Bronchial epithelial cell (primary cell): ENCODE data around the gene CYTH4. TPM values are rescaled to one million over a fixed set of nuclear protein-coding genes. Genes with fewer than 3 reads are reported as not detected.

ENCODE experiments used
- DNase-seq: peaks from one replicate; pipeline ENCODE4 v3.0.0-alpha.2; 2010; ENCODE audit warnings: low read depth
- FAIRE-seq: peaks from 2 replicates; lab custom pipeline; 2011; peaks lifted over from hg19 to GRCh38; lab: Jason Lieb, UNC
- H3K27me3 ChIP-seq: 2 replicates; pipeline ENCODE4 v1.5.1; 2011; ENCODE audit warnings: low read length; ENCODE audit not compliant: control insufficient read depth, insufficient read depth
- H3K36me3 ChIP-seq: 2 replicates; pipeline ENCODE4 v1.5.1; 2011; ENCODE audit warnings: low read length; ENCODE audit not compliant: control insufficient read depth, insufficient read depth
- H3K4me3 ChIP-seq: 2 replicates; pipeline ENCODE4 v1.5.1; 2011; ENCODE audit warnings: mild to moderate bottlenecking, low read depth, low read length, control low read depth
- total RNA-seq: library from RNA; depleted of rRNA; stranded (reverse); fragments of >200 nt; gene quantifications from 2 replicates; pipeline ENCODE4 v1.2.1, GENCODE V29; 2014
- TF ChIP-seq, protein P1 (sequence below): IDR thresholded peaks from 2 replicates; pipeline ENCODE4 v1.5.1; 2011; ENCODE audit warnings: mild to moderate bottlenecking, moderate library complexity, low read length, control low read depth, inconsistent platforms; ENCODE audit not compliant: insufficient read depth, severe bottlenecking

The CYTH4 gene
- total RNA-seq, 1 donor from 2014 or later = not detected

GRCh38 chr22:37242395-37242918, 39.9 kb upstream of the CYTH4 start:
- Histone ChIP-seq H3K4me3 (no peak overlapping the region), H3K27me3 (no peaks in the 10 kb centered on the region), H3K36me3 (peaks cover 3% of the 10 kb centered on the region)
- peak; percentile 67 for DNase-seq
- FAIRE-seq = no peak
- TF ChIP-seq, protein P1, sequence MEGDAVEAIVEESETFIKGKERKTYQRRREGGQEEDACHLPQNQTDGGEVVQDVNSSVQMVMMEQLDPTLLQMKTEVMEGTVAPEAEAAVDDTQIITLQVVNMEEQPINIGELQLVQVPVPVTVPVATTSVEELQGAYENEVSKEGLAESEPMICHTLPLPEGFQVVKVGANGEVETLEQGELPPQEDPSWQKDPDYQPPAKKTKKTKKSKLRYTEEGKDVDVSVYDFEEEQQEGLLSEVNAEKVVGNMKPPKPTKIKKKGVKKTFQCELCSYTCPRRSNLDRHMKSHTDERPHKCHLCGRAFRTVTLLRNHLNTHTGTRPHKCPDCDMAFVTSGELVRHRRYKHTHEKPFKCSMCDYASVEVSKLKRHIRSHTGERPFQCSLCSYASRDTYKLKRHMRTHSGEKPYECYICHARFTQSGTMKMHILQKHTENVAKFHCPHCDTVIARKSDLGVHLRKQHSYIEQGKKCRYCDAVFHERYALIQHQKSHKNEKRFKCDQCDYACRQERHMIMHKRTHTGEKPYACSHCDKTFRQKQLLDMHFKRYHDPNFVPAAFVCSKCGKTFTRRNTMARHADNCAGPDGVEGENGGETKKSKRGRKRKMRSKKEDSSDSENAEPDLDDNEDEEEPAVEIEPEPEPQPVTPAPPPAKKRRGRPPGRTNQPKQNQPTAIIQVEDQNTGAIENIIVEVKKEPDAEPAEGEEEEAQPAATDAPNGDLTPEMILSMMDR = no peak

DNA sequence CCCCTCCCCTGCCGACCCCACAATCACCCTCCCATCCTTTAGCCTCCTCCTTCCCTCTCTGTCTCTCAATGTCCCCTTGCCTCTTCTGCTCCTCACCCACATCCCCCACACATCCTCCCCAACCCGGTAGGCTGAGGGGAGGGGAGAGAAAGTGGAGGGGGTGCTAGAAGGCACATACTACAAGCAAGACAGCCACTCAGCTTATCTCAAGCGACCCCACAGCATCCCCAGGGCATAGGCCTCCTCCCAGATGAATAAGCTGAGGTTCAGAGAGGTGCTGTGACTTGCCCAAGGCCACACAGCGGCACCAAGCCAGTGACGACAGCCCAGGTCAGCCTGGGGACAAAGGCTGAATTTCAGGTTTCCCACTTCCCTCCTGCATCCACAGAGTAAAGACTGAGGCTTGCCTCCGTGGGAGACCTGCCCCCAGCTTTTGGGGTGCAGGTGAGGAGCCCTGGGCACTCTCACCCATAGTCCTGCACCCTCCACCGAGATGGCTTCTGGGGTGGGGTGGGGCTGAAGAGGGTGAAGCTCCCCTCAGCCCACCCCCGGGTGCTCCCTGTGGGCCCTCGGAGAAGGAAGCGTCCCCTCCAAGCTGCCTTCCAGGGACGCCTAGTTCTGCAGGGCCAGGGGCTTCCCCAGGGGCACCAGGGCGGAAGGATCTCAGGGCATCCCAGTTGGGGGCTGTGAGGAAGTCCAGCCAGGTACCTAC, 38.8 kb upstream of the CYTH4 start:
- peak overlapping the region; percentile 44 for H3K4me3 ChIP-seq

DNA sequence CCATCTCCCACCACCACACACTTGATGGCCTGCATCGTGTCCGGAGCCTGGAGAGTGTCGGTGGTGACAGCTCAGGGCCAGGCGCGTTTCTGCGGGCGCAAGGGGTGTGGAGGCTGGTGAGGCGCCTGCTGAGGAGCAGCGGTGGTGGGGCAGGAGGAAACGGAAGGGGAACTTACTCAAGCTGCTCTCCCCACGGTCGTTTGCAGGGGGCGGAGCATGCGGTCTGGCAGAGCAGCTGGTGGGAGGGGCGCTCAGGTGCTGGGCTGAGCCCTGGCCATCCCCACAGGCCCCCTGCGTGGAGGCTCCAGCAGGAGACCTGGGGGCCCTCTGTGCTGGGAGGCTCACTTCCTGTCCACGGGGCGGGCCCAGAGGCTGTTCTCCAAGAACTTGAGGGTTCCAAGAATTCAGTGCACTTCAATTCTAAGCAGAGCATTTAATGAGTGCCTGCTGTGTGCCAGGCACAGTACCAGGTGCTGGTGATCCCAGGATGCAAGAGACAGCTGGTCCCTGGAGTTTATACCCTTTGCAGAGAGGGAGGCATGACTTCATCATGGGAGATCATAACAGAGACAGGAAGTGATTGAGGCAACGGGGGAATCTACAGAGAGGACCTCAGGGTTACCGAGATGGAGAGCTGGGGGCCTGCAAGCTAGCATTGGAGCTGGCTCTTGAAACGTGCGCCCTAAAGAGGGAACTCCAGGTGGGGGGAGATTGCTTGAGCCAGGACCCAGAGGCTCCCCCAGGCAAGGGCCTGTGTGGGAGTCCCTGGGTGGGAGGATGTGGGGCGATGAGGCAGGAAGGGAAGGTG, 38.0 kb upstream of the CYTH4 start, which contains the start of gene RAC2:
Gene RAC2 (minus strand): TSS at position 156 of the 808 bp plus-strand sequence. CDS start 121 bp downstream, at position 35.
- peaks cover 3% of the 10 kb centered on the region for H3K36me3 ChIP-seq
- TF ChIP-seq, protein P1 = no peak
- FAIRE-seq = no peak
- DNase-seq = peak; percentile 70
- H3K4me3 ChIP-seq = peak within 1 kb of the TSS; percentile 44
- H3K27me3 ChIP-seq = no peaks in the 10 kb centered on the region

More for the DNA sequence above, 38.8 kb upstream of the CYTH4 start:
- FAIRE-seq (peak; percentile 77), DNase-seq (no peak)
- peaks cover 3% of the 10 kb centered on the region for H3K36me3 ChIP-seq
- TF ChIP-seq, protein P1 = no peak
- no peaks in the 10 kb centered on the region for H3K27me3 ChIP-seq

DNA sequence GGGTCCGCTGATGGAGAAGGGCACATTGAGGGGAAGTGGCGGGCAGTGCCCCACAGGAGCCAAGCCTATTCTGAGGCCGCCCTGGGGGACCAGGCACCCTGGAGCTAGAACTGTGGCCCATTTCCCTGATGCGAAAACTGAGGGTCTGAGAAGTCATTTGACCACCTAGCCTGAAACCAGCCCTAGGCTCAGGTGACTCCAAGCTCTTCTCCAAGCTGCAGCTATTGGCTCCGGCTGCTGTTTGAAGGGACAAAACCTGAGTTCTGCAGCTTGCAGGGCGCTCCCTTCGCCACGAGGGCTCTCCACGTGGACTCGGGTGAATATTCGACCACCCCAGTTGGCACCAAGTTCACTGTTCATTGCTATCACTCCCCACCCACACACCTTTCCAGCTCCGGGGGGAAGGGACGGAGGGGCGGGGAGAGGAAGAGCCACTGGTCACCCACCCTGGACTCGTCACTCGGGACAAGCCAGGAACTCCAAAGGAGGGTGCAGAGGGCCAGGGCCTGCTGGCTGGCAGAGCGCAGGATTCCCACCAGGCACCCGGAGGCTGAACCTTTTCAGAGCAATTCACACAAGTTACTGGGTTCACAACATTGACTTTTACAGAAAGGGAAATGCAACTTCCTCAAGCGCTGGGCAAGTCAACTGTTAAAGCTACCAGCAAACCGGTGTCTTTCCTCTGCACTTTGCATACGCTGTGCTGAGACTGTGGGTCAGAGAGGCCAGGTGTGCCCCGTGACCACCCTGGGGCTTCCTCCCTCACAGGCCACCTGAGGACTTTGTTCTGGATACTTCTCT, 37.2 kb upstream of the CYTH4 start:
- TF ChIP-seq, protein P1 = no peak
- H3K27me3 ChIP-seq = no peaks in the 10 kb centered on the region
- no peak overlapping the region for H3K4me3 ChIP-seq
- peaks cover 3% of the 10 kb centered on the region for H3K36me3 ChIP-seq
- FAIRE-seq (no peak), DNase-seq (no peak)

- H3K27me3 ChIP-seq = no peaks in the 10 kb centered on the region
Measured at GRCh38 chr22:37245740-37246139, 36.6 kb upstream of the CYTH4 start.

More at GRCh38 chr22:37245740-37246139, 36.6 kb upstream of the CYTH4 start:
- no peak for DNase-seq
- TF ChIP-seq, protein P1 = no peak
- Histone ChIP-seq H3K4me3 (no peak overlapping the region), H3K36me3 (peaks cover 2% of the 10 kb centered on the region)
- FAIRE-seq = no peak
